NCI-H2081 treated with DMSO at 0.1 percent for 48 hours (cell line): ENCODE data around the gene ZNF655.
"Not testable (repeated sequence)": the region's sequence is repeated elsewhere in the genome, so short reads cannot be mapped to it uniquely, and the experiment has no call there.

Experiments used
- DNase-seq: peaks from one replicate; lab custom pipeline; 2025; lab: John Stamatoyannopoulos, UW

The ZNF655 gene

GRCh38 chr7:99558306-99559174 is at the start of gene ZNF655:
TSS of gene ZNF655 (plus strand) at chr7:99558642. CDS start at chr7:99560560, 1,918 bp downstream.
- peak; percentile 79 for DNase-seq

- no peak for DNase-seq
These were observed 44.4 kb upstream of the ZNF655 start for GRCh38 chr7:99514050-99514449.

GRCh38 chr7:99521399-99521798 is 37.0 kb upstream of the ZNF655 start:
- DNase-seq = no peak

- no peak for DNase-seq
These were observed 32.6 kb upstream of the ZNF655 start for GRCh38 chr7:99525713-99526440.

- no peak for DNase-seq
These were observed 27.1 kb upstream of the ZNF655 start for GRCh38 chr7:99531354-99531765.

- DNase-seq = no peak
These were observed 22.8 kb upstream of the ZNF655 start for GRCh38 chr7:99535667-99536066.

- no peak for DNase-seq
These were observed 19.1 kb upstream of the ZNF655 start for GRCh38 chr7:99539213-99539811.

- no peak for DNase-seq
These were observed 17.9 kb upstream of the ZNF655 start for GRCh38 chr7:99540542-99540941.

GRCh38 chr7:99541212-99541611 is 17.2 kb upstream of the ZNF655 start:
- DNase-seq = no peak

- no peak for DNase-seq
These were observed 15.3 kb upstream of the ZNF655 start for GRCh38 chr7:99543081-99543671.

GRCh38 chr7:99543916-99544315 is 14.5 kb upstream of the ZNF655 start:
- no peak for DNase-seq

GRCh38 chr7:99545308-99545707 is 13.1 kb upstream of the ZNF655 start:
- not testable (repeated sequence) for DNase-seq

GRCh38 chr7:99549545-99549944 is 8.9 kb upstream of the ZNF655 start:
- not testable (repeated sequence) for DNase-seq

GRCh38 chr7:99551334-99551733 is 7.1 kb upstream of the ZNF655 start:
- DNase-seq = no peak

GRCh38 chr7:99551767-99552463 is 6.5 kb upstream of the ZNF655 start, which contains the start of gene FAM200A:
TSS of gene FAM200A (minus strand) at chr7:99552114. CDS start at chr7:99548407, 3,707 bp downstream.
- peak; percentile 55 for DNase-seq

GRCh38 chr7:99553039-99553438 is 5.4 kb upstream of the ZNF655 start:
- no peak for DNase-seq

GRCh38 chr7:99554939-99555338 is 3.5 kb upstream of the ZNF655 start:
- DNase-seq = no peak

GRCh38 chr7:99557196-99557607 is 1.2 kb upstream of the ZNF655 start:
- DNase-seq = no peak

- DNase-seq = no peak
These were observed 519 bp upstream of the ZNF655 start for GRCh38 chr7:99557940-99558305.

GRCh38 chr7:99559175-99559915 is 903 bp downstream of the ZNF655 start:
- DNase-seq = no peak
